Ovary (tissue), 3 donors: ENCODE measurements around the gene CSTPP1.

ENCODE experiments used
- CTCF ChIP-seq, 3 donors: fragments of 450-650 bp in 2 of 3; fragments of 200-600 bp in 1 of 3; IDR thresholded peaks; one replicate each; pipeline versions ENCODE4 v1.5.1 to v1.8.0; 2016 to 2022; ENCODE audit warnings: antibody characterized with exemption in 3 of 3, mild to moderate bottlenecking in 1 of 3
- POLR2A ChIP-seq: fragments of 450-650 bp; IDR thresholded peaks from one replicate; pipeline ENCODE4 v1.6.1; 2017; ENCODE audit warnings: antibody characterized with exemption, mild to moderate bottlenecking, moderate library complexity
- donor health status: DM: no; HTN: no; CAD: no.

GRCh38 chr11:47033439-47033838, 96.9 kb downstream of the CSTPP1 start:
- TF ChIP-seq CTCF (IDR thresholded peaks at IDR 0.05), result no peak
- TF ChIP-seq POLR2A, result no peak
